ENCODE measurements around the gene GPR146. TPM values are rescaled to one million over a fixed set of nuclear protein-coding genes. Genes with fewer than 3 reads are reported as not detected.
A peak's percentile ranks its signal among the peaks of the same experiment; 100 is the strongest.

The GPR146 gene
- total RNA-seq, 1 donor from 2014 or later, result 15.8 TPM

DNA sequence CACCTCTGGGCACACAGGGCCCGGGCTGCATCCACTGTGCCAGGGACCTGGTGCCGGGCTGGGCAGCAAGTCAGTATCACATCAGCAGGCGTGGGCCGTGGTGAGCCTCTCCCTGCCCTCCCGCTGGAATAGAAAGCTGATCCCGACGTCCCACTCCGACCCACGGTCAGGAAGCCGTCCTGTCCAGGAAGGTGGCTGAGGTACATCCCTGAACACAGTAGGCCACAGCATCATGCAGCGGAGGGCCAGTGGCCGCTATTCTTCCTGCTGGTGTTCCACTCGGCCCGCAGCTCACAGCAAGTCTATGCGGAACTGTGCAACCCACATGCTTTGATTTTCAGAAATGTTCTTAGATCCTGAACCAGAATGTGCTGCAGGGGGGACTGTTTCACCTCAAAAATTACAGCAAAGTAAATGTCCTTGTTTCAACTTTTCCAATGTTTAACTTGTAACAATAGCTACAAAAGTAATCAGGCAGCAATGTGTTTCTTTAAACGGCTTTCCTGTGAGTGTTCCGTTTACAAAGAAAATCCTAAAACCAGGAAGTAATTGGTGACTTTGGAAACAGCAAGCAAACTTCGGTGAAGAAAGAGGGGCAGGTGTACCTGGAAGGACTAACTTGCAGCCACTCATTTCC, 676 bp upstream of the GPR146 start:
- DNase-seq, result no peak

- DNase-seq, result no peak
Observed at GRCh38 chr7:1045069-1046063, 1.0 kb downstream of the GPR146 start.

GRCh38 chr7:1046722-1047679, 2.7 kb downstream of the GPR146 start:
- no peak for DNase-seq

DNA sequence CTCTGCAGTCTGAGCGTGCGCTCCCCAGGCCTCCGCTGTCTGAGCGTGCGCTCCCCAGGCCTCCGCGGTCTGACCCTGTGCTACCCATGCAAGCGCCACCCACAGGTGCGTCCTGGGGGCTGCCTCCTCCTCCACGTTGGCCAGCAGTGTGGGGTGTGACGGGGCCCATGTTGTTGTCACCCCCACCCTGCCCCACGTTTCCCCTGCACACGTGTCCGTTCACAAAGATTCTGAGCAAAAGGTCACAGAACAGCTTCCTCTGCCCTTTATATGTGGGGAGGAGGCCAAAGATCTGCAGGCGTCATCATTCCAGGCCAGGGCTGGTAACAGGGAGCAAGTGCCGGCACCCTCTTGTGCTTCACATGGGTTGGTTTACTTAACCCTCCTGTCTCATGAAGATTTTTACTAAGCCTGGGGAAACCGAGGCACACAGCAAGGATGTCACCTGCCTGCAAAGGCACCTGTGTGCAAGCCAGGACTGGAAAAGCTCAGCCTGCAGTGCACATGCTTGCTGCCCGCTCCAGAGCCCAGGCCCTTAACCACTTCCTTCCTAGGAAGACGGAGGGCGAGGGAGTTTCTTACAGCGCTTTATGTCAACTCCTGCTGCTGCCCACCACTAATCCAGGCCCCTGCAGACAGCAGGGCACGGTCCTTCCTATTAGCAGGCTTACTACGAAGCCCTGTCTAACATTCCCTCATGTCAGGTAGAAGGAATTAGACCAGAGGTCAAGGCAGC, 4.8 kb downstream of the GPR146 start:
- DNase-seq, result no peak

- no peak for DNase-seq
Observed at GRCh38 chr7:1049801-1050200, 5.5 kb downstream of the GPR146 start.

DNA sequence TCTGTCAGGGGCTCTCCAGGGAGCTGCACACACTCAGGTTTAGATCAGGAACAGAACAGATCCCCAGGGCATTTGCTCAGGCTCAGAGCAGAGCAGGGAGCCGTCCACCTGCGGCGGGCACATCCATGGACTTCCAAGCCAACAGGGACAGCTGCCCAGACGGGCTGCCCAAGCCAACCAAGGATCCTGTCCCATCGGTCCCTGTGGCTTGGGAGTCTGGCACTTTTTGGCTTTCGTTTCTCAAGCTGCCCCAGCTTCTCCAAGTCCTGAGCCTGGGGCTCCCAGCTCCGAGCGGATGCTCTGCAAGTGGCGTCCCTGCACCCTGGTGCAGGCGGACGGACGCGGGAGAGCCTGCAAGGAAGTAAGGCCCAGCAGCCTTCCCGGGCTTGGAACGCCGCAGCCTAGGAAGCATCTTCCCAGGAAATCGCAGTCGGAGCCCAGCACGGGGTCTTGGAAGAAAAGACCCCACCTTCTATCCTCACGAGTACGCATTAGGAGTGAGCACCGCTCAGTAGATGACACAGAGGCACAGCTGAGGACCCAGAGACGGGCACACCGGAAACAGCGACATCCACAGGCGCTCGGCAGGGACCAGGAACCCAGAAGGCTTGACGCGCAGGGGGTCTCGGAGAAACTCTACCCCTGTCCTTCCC, 6.0 kb downstream of the GPR146 start:
- no peak for DNase-seq

DNA sequence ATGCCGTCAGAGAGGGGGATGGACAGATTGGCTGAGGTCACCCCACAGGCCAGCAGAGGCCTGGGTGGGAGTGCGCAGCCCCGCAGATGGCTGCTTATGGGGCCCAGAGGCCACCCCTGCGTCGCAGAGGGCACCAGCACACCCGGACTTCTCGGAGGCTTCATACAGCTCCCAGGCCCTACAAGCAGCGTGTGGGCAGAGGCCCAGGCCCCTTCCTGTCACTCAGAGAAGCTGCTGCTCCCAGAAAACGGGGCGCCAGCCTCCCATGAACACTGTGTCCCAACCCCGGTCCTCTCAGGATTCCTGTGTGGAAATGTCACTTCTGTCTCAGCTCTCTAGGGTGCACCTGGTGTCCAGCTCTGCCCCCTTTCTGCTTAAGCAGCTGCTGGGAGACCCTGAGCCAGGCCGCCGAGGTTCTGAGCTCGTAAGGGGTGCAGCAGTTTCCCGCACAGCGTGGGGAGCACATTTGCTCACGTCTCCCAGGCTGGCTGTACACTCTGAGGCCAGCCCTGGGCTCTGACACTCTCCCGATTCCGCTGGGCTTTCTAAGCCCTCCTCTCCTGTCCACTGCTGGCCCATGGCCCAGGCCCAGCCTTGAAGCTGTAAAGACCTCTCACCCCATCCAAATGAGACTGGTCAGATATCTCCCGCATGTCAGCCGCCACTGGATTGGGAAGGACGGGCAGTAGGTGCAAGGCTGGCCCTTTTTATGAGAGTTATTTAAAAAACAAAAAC, 6.8 kb downstream of the GPR146 start:
- no peak for DNase-seq

- no peak for DNase-seq
Observed at GRCh38 chr7:1052031-1052818, 7.9 kb downstream of the GPR146 start.

GRCh38 chr7:1053002-1053411, 8.7 kb downstream of the GPR146 start:
- no peak for DNase-seq

- DNase-seq, result no peak
Observed at GRCh38 chr7:1053816-1054370, 9.5 kb downstream of the GPR146 start.

DNA sequence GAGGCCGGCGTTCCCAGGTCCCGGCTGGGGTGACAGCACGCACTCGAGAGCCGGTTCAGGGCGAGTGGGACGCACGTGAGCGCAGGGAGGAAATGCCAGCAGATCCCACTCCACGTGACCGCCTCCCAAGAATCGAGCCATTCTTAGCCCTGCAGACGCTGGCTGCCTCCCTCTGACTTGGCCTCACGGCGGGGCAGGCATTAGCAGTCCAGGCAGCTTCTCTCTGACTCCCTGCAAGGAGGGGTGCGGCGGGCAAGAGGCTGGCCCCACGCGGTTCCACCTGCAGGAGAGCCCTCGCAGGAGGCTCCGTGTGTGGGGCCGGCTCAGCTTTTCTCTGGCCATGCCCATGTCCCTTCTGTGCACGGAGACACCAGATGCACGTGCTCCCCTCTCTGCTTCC, 10.1 kb downstream of the GPR146 start:
- peak; percentile 51 for DNase-seq

GRCh38 chr7:1054861-1055450, 10.6 kb downstream of the GPR146 start:
- DNase-seq, result peak; percentile 88

DNA sequence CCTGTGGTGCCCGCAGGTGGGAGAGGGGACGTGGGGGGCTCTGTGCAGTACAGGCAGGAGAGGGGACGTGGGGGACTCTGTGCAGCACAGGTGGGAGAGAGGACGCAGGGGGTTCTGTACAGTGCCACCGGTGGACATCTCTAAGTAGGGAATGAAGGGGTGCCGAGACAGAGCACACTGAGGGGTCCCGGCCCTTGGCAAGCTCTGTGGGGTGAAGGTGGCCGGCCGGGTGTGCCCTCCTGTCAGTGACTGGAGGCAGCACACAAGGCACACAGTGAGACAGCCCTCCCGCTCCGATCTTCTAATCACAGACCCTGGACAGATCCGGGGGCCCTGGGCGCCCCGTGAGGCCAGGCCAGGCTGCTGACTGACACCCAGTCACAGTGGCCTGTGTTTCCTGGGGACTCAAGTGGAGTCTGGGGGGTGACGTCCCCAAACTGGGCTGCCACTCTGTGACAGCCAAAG, 11.2 kb downstream of the GPR146 start:
- DNase-seq, result no peak

GRCh38 chr7:1055956-1056784, 11.8 kb downstream of the GPR146 start:
- no peak for DNase-seq

DNA sequence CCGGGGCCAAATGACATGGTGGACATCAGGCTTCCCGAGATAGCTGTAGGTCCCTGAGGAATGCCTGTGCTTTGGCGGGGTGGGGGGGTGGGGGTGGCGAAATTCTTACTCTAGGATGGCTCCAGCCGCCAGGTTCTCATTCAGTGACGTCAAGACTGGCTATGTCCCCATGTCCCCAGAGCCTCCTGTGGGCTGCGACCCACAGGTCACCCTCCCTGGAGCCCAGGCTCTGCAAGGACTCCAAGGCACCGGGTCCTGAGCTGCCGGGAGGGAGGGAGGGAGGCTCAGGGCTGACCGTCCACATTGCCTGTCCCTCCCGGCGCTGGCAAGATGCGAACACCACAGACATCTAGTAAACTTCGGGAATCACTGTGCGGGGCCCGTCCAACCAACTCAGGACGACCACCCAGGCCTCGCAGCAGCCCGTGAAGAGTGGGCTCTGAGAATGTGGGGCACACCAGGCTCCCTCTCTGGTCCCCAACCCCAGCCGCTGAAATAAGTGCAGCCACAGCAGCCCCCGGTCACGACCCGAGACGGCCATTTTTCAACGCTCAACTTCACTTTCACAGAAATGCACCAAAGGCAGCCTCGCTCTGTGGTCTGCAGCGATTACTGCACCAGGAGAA, 12.6 kb downstream of the GPR146 start:
- no peak for DNase-seq

- peak; percentile 84 for DNase-seq
Observed at GRCh38 chr7:1057416-1058291, 13.3 kb downstream of the GPR146 start.

All from tongue (tissue), 2 donors.